GM12891 (cell line): ENCODE measurements around the gene IL4.

Experiments used
- PAX5 ChIP-seq: IDR thresholded peaks from 2 replicates; pipeline ENCODE4 v1.6.1; 2011; ENCODE audit warnings: low read length, moderate library complexity, mild to moderate bottlenecking; ENCODE audit not compliant: insufficient read depth, severe bottlenecking
- POLR2A ChIP-seq: IDR thresholded peaks from 2 replicates; pipeline ENCODE4 v1.6.1; 2011; ENCODE audit warnings: low read depth, low read length, control low read depth
- POLR2AphosphoS5 ChIP-seq: IDR thresholded peaks from 2 replicates; pipeline ENCODE4 v1.6.1; 2011; ENCODE audit warnings: low read depth, low read length, control low read depth
- SPI1 ChIP-seq: IDR thresholded peaks from 2 replicates; pipeline ENCODE4 v1.6.1; 2011; ENCODE audit warnings: low read depth, low read length, control low read depth
- TAF1 ChIP-seq: IDR thresholded peaks from 2 replicates; pipeline ENCODE4 v1.6.1; 2011; ENCODE audit warnings: low read depth, low read length, control low read depth

DNA sequence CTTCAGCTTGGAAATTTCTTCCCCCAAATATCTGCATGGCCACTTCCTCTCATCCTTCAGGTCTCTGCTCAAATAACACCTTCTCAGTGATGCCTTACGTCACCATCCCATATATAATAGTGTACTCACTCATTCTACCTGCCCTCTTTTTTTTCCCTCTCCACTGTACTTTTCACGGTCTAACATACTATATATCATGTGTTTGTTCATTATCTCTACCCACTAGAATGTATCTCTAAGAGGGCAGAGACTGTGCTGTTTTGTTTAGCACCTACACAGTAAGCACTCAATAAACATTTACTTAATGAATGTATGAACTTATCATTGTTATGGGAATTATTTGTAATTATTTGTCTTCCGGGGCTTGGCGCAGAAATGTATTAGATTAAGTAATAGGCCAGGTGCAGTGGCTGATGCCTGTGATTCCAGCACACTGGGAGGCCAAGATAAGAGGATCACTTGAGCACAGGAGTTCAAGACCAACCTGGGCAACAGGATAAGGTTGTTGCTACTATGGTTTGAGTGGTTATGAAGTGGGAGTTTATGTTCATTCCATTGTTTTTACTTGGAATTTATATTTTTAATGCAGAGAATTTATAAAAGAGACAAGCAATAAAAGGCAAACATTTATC is 21.8 kb upstream of the IL4 start:
- TF ChIP-seq POLR2A = no peak
- TF ChIP-seq POLR2AphosphoS5 = no peak
- TF ChIP-seq PAX5 = no peak
- no peak for TF ChIP-seq TAF1
- TF ChIP-seq SPI1 = no peak
